Measurements from ENCODE around the gene GABRB3.

- TF ChIP-seq, protein P1, sequence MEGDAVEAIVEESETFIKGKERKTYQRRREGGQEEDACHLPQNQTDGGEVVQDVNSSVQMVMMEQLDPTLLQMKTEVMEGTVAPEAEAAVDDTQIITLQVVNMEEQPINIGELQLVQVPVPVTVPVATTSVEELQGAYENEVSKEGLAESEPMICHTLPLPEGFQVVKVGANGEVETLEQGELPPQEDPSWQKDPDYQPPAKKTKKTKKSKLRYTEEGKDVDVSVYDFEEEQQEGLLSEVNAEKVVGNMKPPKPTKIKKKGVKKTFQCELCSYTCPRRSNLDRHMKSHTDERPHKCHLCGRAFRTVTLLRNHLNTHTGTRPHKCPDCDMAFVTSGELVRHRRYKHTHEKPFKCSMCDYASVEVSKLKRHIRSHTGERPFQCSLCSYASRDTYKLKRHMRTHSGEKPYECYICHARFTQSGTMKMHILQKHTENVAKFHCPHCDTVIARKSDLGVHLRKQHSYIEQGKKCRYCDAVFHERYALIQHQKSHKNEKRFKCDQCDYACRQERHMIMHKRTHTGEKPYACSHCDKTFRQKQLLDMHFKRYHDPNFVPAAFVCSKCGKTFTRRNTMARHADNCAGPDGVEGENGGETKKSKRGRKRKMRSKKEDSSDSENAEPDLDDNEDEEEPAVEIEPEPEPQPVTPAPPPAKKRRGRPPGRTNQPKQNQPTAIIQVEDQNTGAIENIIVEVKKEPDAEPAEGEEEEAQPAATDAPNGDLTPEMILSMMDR (IDR thresholded peaks at IDR 0.05): no peak
- TF ChIP-seq POLR2AphosphoS5 (IDR thresholded peaks at IDR 0.05; ENCODE audit: low read depth, low read length) (no peak), TCF7L2 (IDR thresholded peaks at IDR 0.05; ENCODE audit: low read depth, low read length) (no peak), SIN3A (IDR thresholded peaks at IDR 0.05; ENCODE audit: borderline replicate concordance, insufficient read depth, low read depth, low read length) (no peak), REST (IDR thresholded peaks at IDR 0.05; ENCODE audit: insufficient read depth in 1 of 2, low read depth in 2 of 2, low read length in 1 of 2) (no peak)
These were observed 40.9 kb downstream of the GABRB3 start for GRCh38 chr15:26731965-26732364.

Data from Panc1 (cell line).